NCI-H2029 (cell line): ENCODE measurements around the gene ABL1.

Source experiments
- DNase-seq: peaks from one replicate; lab custom pipeline; 2025; lab: John Stamatoyannopoulos, UW

The ABL1 gene

DNA sequence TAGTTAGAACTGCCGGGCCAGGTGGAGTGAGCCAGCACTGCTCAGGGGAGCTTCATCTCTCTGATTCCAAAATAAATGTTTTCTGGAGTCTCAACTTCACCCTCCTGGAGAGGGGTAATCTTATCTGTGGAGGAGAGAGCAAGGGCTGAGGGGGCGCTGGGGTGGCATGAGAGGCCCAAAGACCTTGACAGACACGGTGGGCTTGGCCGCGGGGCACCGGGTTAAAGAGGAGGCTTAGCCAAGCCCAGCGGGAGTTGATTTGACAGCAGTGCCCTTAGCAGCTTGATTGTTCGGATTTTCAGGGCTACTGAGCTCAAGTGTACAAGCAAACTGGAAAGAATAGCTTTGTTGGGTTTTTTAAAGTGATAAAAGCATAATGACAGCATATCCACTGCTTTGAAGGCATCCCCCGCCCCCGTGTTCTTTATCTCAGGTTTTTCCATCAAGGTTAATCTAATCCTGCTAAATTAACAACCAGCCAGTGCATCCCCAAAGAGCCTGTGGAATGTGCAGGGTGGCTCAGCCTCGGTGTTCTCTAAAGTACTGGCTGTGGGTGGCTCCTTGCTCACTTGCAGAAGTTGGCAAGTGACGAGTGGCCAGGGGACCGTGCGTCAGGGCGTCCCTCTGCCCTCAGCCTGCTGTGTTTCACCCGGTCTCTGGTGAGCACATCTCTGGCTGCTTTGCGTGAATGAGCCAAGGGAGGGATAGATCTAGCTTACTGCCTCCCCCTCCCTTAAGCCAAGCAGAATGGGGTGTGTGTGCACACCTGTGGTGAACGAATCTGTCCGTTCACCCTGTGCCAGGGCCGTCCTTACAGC, 56.0 kb downstream of the ABL1 start:
- DNase-seq, result no peak

DNA sequence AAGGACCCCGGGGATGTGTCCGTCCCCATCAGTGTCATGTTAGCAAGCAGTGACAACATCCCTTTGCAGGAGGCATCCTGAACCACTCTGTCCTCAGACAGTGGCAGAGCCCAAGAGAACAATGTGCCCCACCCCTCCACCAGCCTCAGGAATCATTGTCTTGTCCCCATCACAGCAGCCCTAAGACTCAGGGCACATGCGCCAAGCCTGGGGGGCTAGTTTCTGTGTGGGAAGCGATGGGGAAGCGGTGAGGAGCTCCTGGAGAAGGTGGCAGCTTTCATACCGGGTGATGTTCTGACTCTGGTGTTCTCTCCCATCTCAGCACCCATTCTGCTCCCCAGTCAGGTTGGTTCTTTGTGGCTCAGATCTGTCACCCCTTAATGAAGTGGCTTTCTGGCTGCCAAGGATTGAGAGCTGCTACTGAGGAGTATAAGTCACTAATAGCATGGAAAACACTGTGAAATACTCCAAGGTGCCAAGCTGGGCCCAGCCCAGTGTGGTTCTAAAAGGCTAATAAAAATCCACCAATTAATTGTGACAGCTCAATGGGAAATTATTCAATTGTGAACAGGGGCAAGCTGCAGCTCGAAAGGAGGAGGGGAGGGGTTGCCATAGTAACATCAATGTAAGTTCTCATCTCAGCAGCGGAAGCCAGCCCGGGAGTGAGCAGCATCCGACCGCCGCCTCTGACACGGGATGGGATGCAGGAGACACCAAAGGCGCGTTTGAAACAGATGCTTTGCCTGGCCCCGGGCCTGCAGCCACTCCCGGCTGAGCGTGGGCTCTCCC, 56.8 kb downstream of the ABL1 start:
- DNase-seq, result no peak

DNA sequence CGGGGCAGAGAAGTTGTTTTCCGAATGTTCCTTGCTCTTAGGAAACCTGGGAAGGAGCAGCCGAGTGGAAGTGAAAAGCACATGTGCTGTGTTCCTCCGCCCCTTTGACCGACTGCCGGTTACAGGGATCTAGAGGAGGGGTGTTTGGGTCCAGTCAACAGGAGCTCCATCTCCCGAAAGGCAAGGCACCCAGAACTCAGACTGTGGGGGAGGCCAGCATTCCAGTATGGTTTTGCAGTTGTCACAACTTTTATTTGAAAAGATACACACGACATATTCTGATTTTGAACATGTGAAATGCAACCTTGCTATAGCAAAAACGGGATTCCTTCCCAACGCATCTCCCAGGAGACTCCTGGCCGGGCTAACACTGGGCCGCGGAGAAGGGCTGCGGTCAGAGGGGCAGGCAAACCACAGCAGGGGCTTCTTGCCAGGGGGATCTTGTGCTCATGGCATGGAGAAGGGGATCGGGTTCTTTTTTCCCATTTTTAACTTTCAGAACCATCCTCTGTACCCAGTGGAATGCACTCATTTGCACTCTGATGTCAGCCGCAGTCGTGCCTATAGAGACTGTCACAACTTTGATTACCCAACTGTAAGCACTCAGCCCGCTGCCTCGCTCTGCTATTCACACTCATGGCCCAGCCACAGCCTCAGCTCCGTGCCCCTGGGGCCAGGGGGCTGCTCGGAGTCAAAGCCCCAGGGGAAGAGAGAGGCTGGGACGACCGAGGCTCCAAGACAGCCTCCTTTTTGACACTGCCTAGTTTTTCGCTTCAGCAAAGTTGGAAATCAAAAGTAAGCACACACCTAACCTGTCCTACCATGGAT, 57.6 kb downstream of the ABL1 start:
- DNase-seq, result no peak

DNA sequence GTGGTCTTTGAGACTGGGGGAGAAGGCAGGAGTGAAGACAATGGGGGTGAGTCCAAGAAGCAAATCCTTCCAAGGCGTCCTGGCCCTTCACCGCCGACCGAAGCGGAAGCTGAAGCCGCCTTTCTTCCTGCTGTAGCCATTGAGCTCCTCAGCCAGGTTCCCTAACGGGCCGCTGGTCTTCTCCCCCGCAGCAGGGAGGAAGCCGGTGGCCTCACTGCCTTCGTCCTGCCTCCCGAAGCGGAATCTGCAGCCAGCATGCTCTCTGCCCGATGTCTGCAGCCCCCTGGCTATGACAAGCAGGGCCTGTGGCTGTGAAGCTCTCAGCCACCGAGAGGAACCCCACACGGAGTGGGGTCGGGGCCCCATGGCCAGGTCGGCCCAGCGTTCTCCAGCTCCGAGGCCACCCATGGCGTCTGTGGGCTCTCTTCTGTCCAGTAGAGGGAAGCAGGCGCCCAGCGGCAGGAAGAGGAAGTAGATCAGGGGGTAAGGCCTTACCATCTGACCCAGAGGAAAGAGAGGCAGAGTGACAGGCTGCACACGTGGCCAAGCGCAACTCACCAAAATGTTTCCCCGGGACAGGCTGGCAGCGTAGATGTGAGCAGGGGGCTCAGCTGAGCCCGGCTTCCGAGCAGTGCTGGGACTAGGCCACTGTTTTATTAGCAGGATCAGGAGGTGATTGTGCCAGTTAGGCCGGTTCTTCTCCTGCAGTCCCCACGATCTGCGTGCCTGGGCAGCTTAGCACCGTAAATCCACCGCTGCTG, 58.5 kb downstream of the ABL1 start:
- no peak for DNase-seq

DNA sequence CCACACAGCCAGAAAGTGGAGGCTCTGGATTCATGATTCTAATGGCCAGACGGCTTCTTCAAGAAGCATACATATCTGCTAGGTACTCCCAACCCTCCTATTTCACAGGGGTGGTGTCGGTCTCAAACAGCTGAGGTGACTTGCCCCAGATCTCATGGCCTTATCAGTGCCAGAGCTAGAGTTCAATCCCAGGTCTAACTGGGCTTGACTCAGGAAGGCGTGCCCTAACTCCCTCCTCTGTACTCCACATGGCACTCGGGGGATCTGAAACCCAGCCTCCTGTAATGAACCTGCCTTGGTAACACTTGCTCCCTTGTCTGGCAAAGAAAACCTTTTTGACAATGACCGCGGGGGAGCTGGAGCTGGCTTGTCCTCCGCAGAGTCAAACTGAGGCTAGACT, 59.5 kb downstream of the ABL1 start:
- DNase-seq, result no peak

DNA sequence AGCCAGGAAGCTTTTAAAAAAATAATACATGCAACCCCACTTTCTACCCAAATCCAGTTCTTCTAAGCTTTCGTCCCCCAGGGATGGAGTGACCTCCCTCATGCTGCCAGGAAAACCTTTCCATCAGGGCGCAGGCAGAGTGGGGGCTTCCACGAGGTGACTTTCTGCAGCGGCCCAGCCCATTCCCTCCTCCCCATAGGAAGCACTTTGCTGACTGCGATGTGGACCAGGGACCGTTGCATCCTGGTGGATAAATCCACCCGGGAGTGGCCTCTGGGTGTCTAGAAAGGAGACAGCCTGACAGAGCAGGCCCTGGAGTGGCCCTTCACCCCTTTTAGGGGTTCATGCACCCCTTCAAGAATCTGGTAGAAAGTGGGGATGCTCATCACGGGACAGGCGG, 60.0 kb downstream of the ABL1 start:
- no peak for DNase-seq

DNA sequence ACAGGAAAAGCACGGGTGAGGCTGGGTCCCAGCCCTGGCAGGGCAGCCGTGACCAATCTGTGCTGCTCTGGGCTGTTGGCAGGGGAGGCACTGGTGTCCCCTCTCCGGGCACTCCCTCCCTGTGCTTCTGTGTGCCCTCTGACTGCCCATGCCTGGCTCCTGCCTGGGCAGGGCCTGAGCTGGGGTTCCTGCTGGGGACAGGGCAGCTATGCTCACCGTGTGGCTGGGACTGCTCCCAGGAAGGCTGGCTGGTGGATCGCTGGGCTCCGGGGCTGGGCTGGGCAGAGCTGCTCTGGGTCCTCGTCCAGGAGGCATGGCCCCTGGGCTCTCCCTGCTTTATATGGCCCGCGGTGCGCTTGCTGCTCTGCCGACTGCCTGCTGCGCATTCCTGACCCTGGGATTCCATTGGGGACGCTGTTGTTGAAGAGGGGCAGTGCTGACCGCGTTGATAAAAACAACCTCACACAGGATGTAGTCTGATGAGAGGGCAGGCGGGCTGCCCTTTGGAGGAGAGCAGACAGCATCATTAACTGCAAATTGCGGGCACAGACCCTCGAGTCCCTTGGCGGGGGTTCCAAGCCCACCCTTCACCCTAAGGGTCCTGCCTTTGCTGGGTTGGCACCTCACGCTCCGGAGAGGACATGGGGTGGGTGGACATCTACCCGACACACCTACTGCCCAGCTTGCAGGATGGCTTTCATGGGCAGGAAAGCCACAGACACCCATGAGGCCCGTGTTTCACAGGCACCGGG, 60.6 kb downstream of the ABL1 start:
- no peak for DNase-seq

DNA sequence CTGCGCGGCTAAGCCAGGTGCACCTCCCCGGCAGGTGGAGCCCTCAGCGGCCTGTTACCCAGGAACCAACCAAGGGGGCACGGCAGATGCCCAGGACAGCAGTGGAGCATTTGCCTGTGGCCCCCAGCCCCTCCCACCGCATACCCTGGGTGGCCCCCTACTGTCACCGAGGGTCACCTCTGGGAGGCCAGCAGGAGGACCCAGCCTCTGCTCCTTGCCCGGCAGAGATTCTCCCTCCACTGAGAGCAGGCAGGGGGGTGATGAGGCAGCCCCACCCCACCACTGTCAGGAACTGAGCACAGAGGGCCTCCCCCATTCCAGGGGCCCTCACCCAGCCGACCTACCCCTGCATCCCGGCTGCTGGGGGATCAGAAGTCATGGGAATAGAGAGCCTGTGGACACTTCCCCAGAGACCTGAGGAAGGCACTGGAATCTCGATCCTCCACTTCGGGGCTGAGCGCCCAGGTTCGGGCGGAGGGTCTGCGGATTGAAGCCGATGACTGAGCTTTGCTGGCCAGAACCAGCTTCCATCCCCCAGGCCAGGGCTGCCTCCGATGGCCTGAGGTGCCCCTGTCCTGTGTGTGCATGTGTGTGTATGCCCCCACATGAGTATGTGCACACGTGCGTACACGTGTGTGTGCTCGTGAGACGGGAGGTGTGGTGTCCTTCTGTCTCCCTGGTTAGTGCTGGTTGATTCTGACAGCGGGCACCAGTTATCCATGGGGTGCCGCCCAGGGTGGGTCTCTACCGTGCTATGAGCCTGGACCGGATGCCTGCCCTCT, 61.4 kb downstream of the ABL1 start, which contains the start of gene QRFP:
TSS of gene QRFP (minus strand) at position 580 of the 782 bp plus-strand sequence. CDS start 2,974 bp downstream, outside the sequence.
- no peak for DNase-seq

DNA sequence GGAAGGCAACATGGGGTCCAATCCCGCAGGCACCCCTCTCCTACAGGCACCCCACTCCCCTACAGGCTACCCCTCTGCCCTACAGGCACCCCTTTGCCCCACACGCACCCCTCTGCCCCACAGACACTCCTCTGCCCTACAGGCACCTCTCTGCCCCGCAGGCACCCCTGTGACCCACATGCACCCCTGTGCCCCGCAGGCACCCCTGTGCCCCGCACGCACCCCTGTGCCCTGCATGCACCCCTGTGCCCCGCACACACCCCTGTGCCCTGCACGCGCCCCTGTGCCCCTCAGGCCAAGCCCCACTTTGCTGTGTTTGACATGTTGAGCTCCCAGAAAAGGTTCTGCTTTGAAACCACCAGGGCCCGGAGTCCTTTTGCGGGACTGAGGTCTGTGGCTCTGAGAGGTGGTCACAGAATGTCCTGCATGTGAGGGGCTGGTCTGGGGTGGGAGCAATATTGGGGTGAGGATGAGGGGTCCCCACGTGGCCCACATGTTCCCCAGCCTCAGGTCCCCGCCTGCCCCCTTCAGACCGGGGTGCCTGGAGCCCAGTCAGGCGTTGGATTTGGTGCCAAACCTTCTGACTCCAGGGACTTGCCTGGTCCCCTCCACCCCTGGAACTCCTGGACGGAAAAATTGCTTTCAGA, 62.2 kb downstream of the ABL1 start:
- DNase-seq, result no peak

DNA sequence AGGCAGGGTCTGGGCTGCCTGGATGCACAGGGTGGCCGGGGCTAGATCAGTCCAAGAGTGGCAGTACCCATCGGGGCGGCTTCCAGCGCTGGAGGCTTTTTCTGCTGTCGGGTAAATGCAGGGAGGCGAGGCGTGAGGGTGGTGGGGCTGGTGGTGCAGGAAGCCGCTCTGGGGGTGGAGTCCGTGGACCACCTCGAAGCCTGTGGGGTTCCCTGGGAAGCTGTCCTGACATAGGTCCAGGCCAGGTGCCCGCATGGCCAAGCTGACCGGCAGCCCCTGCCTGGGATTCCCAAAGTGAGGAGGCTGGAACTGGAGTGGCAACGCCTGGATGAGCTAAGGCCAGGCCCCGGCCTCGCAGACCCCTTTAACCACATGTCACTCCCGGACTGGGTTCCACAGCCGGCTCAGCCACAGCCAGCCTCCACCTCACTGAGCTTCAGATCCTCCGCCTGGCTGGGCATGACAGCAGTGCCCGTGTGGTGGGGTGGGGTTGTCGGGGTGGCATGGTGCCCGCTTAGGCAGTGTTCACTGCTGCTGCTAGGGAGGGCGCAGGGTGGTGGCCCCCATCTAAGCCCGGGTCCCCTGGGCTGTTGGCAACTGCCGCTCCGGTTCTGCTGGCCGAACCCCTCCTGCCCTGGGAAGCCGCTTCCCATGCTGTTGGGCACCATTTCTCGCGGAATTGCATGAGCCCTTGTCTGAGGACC, 62.9 kb downstream of the ABL1 start:
- DNase-seq, result peak; percentile 33

DNA sequence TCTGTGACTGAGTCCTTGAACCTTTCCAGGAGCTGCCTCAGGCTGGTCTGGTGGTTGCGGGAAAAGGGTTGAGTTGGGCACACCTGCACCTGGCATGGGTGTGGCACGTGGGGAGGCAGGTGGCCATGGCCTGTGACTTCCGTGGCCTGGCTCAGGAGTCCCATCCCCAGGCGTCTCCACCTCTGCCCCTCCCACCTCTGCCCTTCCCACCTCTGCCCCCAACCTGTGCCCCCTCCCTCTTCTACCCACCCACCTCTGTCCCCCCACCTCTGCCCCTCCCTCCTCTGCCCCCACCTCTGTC, 63.4 kb downstream of the ABL1 start:
- peak; percentile 57 for DNase-seq

DNA sequence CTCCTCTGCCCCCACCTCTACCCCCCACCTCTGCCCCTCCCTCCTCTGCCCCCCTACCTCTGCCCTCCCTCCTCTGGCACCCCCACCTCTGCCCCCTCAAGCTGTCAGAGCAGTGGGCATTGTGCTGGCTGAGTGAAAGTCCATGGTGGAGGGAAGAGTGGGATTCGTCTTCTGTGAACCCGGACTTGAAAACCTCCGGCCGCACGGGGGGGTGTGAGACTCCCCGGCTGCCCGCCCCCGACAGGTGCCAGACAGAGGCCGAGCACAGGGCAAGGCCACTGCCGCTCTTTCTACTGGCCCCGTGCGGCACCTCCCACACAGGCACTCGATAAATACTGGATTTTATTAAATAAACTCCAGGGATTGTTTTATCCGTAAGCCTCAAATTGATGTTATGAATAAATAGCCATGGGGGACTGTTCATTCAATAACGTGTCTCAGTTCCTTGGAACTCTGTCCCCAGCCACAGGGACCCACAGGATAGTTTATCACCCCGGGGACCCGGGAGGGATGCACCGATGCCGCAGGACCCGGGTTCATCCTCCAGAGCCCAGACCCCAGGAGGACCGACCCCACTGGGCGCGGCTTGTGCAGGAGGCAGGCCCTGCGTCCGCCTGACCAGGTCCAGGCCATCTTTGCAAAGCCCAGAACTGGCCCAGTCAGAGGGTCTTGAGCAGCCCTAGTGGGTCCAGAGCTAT, 64.1 kb downstream of the ABL1 start:
- DNase-seq, result no peak

DNA sequence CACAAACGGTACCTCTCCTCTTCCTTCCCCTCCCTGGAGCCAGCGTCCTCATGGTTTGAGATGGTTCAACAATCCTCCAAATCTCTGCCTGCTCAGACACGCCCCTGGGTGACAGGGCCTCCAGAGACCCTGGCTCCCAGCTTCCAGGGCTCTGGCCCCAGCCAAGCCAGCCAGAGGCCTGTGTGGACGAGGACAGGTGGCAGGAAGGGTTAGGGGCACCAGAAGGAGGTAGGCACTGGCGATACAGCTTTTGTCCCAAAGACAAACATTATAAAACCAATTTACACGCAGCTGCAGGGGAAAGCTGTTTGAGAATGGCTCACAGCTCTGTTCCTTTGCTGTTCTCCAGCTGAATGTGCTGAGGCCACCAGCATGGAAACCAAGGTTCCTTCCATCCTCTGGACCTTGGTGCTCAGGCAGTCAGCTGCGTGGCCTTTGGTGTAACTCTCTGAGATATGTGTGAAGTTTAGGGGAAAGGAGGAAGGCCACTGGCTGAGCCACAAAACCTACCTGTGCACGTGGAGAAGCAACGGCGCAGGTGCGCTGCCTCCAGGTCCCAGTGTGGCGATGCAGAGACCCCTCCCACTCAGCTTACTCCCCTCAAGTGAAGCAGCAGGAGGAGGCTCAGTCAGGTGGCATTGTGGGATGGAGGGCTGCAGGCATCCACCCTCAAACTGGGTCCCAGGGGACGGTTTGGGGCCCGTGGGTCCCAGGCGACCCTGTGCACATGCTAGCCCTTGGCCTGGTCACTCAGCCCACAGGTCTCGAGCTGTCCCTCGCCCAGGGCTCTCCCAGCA, 65.8 kb downstream of the ABL1 start:
- DNase-seq, result no peak

DNA sequence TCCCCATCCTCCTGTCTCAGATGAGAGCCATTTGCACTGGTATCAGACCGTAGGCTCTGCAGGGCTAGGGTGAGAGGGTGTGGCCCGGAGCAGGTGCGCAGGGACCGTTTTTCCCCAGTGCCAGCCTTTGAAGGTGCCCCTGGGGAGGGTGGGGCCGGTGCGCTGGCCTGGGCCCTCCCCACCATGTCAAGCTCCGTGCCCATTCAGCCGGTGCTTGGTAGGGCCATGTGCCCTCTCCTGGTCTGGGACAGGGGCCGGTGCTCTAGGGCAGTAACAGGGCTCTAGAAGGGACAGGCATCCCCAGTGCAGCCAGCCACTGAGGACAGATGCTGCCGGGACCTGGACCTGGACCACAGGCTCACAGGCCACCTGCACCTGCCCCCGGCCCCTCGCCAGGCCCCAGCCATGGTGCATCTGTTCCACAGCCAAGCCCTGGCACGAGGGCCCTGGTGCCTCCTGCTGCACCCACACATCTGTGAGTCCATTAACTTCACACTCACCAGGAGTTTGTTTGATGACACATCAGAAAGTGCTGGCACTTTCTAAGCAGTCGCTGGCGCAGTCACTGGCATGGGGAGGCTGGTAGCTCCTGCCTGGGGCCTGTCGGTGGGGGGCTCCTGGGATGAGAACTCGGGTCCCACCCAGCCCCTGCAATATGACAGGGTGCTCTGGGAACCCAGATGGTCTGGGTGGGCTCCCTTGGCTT, 66.6 kb downstream of the ABL1 start:
- DNase-seq, result no peak

DNA sequence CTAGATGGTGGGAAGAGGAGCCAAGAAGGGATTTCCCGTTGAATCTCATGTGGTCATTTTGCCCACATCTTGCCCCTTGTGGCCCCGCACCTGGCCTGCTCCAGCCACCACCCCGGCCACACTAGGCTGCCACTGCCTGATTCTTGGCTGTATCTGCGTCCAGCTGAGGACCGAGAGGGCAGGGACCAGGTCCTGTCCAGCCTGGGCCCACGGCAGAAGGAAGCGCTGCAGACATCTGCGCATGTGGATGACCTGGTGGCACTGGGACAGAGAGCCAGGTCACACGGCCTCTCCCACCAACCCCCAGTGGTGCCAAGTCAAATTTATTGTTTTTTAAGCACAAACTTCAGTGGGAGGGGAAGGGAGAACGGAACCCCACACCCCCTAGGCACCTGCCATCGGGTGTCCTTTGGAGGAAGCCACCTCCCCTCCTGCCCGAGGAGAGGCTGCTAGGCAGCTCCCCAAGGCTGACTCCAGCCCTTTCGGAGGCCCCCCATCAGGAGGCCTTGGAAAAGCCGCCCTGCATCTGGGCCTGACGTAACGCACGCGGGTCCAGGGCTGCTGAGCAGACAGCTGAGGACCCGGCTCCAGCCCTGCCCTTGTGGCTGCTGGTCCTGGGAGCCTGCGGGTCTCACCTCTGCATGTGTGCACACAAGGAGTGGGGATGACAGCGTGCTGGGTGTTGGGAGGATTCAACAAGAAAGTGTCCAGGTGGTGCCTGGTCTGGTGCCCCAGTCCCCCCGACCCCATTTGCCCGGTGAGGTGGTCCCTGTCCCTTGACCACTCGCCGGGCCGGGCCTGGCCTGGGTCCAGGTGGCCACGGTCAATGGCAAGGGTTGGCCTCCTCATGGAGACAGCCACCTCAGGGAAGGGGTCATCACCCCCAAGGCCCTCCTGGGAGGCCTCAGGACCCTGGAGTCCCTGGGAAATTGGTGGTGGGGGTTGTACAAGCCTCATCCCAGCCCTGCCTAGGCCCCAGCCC, 67.4 kb downstream of the ABL1 start:
- DNase-seq, result no peak
